Measurements from ENCODE around the gene SAG.

SAG gene

DNA sequence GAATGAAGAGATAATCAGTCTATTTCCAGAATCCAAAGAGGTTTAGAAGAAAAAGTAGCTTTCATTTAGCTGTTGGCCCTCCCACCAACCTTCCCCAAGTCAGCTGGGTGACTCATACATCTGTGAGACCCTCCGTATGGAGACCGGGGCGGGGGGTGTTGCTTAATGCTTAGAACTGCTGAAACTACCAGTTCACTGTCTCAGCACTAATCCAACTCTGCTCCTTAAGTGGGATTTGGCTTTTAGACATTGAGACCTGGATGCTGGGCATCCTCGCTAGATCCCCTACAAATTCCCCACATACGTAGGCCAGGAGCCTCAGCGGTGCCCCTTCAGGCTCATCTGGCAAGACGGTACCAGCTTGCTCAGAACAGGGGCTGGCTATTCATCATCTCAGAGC lies at the start of gene SAG:
TSS of gene SAG (plus strand) at position 252 of the 400 bp plus-strand sequence. CDS start 1,374 bp downstream, outside the sequence.
- DNase-seq, result no peak

- DNase-seq, result no peak
These were observed 49.4 kb upstream of the SAG start for GRCh38 chr2:233258211-233258610.

GRCh38 chr2:233259730-233260129 lies 47.9 kb upstream of the SAG start:
- DNase-seq, result no peak

- no peak for DNase-seq
These were observed 47.0 kb upstream of the SAG start for GRCh38 chr2:233260661-233261060.

DNA sequence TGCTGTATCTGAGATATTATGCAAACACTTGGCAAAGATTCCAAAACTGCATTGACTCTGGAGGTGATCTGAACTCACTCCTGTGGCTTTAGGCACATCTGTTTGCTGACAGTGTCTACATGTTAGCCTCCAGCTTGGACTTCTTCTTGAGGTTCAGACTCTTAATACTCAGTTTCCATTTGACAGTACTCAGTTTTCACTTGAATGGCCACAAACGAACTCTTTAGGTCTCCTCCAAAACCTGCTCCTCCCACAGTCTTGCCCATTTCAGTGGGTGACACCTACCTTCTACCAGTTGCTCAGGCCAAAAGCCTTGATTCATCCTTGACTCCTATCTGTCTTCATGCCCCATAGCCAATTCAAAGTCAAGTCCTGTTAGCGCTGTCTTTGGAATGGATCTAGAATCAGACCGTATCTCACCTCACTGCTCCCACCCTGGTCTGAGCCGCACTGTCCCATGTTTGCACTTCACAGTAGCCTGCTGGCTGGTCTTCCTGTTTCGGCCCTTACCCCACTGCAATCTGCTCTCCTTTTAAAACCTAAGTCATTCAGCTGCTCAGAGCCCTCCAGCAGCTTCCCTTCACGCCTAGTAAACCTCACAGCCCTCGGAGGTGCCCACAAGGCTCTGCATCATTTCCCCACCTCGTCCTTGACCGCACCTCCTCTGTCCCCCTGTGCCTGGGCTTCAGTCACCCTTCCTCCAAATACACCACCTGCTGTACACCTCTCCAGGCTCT lies 45.6 kb upstream of the SAG start:
- DNase-seq, result no peak

GRCh38 chr2:233262562-233262961 lies 45.1 kb upstream of the SAG start:
- no peak for DNase-seq

DNA sequence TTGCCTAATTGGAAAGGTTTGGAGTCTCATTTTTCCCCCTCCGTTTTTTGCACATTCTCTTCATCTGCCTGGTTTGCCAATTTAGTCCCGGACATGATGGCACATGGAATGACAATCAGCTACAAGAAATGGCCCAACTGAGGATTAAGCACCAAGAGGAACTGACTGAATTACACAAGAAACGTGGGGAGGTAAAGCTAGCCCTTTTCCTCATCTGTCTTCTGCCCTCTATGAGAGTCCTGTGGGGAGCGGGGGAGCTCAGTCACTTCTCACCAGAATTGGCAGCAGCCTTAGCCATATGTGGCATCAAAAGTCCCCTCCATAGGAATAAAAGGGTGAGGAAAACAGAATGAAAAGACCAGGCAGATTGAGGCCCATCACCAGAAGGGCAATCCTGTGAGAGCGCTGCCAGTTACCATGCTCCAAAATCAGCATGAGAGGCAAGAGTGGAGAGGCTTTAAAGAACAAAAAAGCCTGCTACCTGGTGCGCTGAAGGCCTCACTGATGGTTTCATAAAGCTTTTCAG lies 44.5 kb upstream of the SAG start:
- DNase-seq, result no peak

DNA sequence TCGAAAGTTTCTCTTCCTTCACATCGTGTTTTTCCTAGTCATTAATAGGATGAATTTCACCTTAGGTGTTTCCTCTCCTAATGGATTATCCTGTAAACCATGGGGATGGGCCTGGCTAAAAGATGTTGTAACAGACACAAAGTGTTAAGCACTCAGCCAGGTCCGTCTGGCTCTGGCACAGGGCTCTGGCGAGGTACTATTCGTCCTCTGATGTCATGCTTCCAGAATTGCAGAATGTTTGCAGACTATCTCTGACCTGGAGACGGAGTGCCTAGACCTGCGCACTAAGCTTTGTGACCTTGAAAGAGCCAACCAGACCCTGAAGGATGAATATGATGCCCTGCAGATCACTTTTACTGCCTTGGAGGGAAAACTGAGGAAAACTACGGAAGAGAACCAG lies 42.9 kb upstream of the SAG start:
- no peak for DNase-seq

DNA sequence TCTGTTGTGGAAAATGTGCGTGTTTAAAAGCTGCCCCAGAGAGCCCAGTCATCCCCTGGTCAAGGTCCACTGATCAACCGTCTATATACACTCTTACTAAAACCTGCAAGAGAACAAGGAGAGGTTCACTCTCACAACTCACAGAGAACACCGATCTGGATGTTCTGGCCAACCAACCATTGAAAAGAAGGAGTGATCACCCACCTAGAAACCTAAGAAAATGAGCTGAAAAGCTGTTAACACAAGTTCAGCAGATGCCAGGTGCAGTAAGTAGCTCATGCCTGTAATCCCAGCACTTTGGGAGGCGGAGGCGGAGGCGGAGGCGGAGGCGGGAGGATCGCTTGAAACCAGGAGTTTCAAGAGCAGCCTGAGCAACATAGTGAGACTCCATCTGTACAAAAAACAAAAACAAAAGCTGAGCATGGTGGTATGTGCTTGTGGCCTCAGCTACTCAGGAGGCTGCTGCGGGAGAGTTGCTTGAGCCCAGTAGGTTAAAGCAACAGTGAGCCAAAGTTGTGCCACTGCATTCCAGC lies 41.7 kb upstream of the SAG start:
- no peak for DNase-seq

DNA sequence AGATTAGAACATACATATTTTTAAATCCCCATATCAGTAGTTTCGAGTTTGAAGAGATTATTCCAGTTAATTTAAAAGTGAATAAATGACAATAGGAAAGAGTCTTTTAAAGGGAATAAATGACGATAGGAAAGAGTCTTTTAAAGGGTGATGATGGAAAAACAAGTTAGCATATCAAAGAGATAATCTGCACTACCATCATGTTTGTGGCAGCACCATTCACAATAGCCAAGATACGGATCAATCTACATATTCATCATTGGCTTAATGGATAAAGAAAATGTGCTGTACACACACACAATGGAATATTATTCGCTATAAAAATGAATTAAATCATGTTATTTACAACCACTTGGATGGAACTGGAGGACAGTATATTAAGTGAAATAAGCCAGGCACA lies 41.1 kb upstream of the SAG start:
- DNase-seq, result no peak

- DNase-seq, result peak; percentile 52
These were observed 39.9 kb upstream of the SAG start for GRCh38 chr2:233267516-233268245.

GRCh38 chr2:233270366-233270765 lies 37.2 kb upstream of the SAG start:
- DNase-seq, result no peak

- DNase-seq, result no peak
These were observed 36.7 kb upstream of the SAG start for GRCh38 chr2:233270951-233271350.

DNA sequence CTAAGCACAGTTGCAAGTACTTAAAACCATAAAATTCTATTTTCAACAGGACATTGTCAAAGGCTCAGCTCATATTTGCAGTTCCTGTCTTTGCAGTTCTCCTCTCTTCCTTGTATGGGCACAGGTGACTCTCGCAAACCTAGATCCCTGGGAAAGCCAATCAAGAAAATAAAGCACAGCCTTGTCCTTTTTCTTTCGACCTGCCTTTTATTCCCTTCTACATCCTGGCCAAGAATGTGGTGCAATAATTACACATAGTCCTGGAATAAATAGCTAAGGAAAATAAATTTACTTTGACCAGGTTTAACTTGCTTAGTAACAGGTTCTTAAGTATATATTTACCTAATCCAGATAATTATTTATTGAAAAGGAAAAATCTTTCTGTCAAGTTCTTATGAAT lies 35.9 kb upstream of the SAG start:
- DNase-seq, result no peak

DNA sequence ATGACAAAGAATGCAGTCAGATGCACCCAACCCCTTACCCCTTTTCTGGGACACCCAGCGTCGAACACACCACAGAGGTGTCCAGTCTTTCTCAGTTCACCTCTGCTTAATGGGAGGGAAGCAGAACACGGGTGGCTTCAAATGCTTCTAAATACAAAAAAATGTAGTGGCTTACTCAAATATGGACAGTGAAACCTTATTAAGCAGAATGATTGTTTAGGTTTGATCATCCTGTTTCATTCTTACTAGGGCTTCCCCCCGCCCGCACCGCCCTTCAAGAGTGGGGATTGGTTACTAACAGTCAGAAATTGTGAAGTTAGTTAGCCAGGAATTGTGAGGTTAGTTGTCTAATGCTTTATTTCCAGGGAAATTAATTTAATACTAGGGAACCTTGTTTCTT lies 34.5 kb upstream of the SAG start:
- DNase-seq, result no peak

DNA sequence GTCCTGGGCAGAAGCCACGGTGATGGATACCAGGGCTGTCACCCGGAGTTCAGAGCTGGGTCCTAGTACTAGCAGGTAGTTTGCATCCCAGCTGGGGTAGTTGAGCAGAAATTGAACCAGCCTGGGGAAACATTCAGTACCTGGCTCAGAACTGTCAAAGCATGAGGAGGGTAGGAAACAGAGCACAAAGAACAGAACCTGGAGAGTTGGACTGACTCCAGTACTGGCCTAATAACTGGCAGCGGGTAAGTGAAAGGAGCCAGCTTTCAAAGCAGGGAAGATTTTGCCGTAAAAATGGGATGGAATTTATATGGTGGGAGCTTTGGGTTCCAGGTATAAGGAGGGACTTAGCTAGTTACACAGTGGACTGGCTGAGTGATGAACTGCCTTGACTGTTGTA lies 32.4 kb upstream of the SAG start:
- DNase-seq, result no peak

DNA sequence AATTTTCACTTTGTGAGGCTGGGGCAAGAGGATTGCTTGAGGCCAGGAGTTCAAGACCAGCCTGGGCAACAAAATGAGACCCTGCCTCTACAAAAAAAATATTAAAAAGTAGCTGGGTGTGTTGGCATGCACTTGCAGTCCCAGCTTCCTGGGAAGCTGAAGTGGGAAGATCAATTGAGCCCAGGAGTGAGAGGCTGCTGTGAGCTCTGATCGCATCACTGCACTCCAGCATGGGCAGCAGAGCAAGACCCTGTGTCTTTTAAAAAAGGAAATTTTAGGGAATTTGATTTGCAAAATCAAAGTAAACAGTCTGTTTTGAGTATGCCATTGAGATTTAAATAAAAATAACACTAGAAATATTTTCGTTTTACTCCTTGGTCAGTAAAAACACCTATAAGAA lies 28.7 kb upstream of the SAG start:
- DNase-seq, result no peak

GRCh38 chr2:233280114-233280693 lies 27.4 kb upstream of the SAG start:
- no peak for DNase-seq

DNA sequence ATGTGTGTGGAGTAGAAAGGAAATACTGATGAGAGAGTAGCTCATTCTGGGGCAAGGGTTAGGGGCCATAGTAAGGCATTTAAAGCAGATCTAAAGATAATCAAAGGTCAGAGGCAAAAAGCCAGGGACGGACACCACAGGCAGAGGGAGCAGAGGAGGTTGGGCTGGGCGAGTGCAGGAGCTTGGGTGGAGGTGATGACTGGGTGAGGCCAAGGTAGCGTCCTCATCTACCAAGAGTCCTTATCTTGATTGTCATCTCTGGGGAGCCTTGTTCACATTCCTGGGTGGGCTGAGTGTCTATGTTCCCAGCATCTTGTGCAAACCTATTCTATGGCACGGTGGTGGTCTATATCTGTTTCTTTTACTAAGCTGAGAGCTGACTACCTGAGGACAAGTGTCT lies 26.1 kb upstream of the SAG start:
- no peak for DNase-seq

DNA sequence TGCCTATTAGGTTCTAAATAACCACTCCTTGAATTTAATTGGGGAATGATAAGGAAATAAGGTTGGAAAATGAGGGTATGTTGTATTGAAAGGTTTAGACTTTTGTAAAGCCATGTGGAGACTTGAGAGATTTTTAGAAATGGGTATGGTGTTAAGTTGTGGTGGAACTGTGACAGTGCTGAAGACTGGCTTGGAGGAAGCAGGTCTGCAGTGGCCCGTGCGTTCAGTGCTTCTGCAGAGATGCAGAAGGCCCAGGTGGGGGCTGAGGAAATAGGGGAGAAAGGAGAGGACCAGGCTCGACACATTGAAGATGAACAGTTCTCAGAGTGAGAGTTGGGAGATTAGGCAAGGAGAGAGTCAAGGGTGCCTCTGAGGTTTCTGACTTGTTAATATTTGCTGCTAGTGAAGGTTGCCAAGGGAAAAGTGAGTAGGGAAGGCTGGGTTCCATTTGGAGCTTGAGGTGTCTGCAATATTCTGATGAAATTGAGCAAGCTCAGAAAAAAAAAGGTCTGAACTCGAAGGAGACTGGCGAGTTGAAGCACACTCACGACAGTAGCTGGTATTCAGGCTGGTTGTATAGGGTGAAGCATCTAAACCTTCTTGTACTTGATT lies 25.5 kb upstream of the SAG start:
- no peak for DNase-seq

- DNase-seq, result no peak
These were observed 21.7 kb upstream of the SAG start for GRCh38 chr2:233285921-233286320.

DNA sequence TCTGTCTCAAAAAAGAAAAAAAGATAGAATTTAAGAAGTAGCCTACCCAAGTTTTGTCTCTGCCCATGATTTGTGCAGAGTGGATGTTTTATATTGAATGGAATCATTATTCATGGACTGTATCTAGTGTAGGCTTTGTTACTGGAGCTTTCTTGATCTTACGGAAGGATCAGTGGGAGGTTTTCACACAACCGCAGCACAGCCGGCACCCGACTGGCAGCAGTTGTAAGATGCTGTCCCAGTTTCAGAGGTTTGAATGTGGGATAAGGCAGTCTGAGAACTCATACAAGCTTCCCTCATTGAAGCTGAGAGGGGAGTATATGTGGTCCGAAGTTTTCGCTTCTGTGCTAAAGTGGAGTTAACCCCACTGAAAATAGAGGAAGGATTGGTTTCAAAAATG lies 19.7 kb upstream of the SAG start:
- DNase-seq, result no peak

- DNase-seq, result no peak
These were observed 19.0 kb upstream of the SAG start for GRCh38 chr2:233288663-233289062.
